Calu3 (cell line): ENCODE results near the gene ABCC12. TPM values are rescaled to one million over a fixed set of nuclear protein-coding genes. Genes with fewer than 3 reads are reported as not detected.
"Not testable (repeated sequence)": the region's sequence is repeated elsewhere in the genome, so short reads cannot be mapped to it uniquely, and the experiment has no call there.

ENCODE experiments used
- BruUV-seq: library from RNA; stranded (reverse); fragments of 400-500 nt; replicated peaks from 2 replicates; lab custom pipeline; 2021; lab: Mats Ljungman, UMichigan
- CTCF ChIA-PET: fragments of 300-600 bp; sonication (Branson Sonifier 250); formaldehyde crosslinking; loops from one replicate; lab custom pipeline; 2022; ENCODE audit warnings: antibody characterized with exemption; lab: Charles Lee
- DNase-seq: peaks from one replicate; pipeline ENCODE4 v3.0.0; 2022
- H3K27ac Mint-ChIP-seq: one replicate; pipeline ENCODE4 v1.8.0; 2022; ENCODE audit warnings: mixed read lengths; ENCODE audit not compliant: unreplicated experiment
- H3K27me3 Mint-ChIP-seq: one replicate; pipeline ENCODE4 v1.8.0; 2022; ENCODE audit warnings: mixed read lengths; ENCODE audit not compliant: unreplicated experiment
- H3K36me3 Mint-ChIP-seq: one replicate; pipeline ENCODE4 v1.8.0; 2022; ENCODE audit warnings: mild to moderate bottlenecking, moderate library complexity, mixed read lengths; ENCODE audit not compliant: insufficient read depth, unreplicated experiment
- H3K4me1 Mint-ChIP-seq: one replicate; pipeline ENCODE4 v1.8.0; 2022; ENCODE audit warnings: mild to moderate bottlenecking, low read depth, mixed read lengths; ENCODE audit not compliant: unreplicated experiment
- H3K4me3 Mint-ChIP-seq: one replicate; pipeline ENCODE4 v1.8.0; 2022; ENCODE audit warnings: mild to moderate bottlenecking, low read depth, moderate library complexity, mixed read lengths; ENCODE audit not compliant: unreplicated experiment
- H3K9me3 Mint-ChIP-seq: one replicate; pipeline ENCODE4 v1.8.0; 2022; ENCODE audit warnings: low read depth, mixed read lengths; ENCODE audit not compliant: unreplicated experiment
- CTCF ChIP-seq: fragments of 200-600 bp; IDR thresholded peaks from one replicate; pipeline ENCODE4 v1.8.0; 2022; ENCODE audit warnings: antibody characterized with exemption; ENCODE audit not compliant: unreplicated experiment
- intact Hi-C: fragments of 100-400 bp; cut with micrococcal nuclease; formaldehyde crosslinking; loops from one replicate; pipeline ENCODE4 v1.10.0; 2022; ENCODE audit not compliant: unreplicated experiment
- total RNA-seq: library from RNA; stranded (reverse); gene quantifications from 2 replicates; pipeline ENCODE4 v1.2.3, GENCODE V29; 2022

The ABCC12 gene
- total RNA-seq, 1 experiment from 2014 or later, result not detected

GRCh38 chr16:48169896-48170295 is 14.1 kb upstream of the ABCC12 start:
- no peak overlapping the region for H3K27ac Mint-ChIP-seq
- BruUV-seq, result no TSS peak
- intact Hi-C loops, result loop anchor here (10.0 kb wide), 1 partner anchor 705 kb away; the partner anchor contains the start of genes ITFG1 and PHKB

GRCh38 chr16:48168075-48168474 is 12.3 kb upstream of the ABCC12 start:
- no peak for TF ChIP-seq CTCF
- H3K27me3 Mint-ChIP-seq, result no peaks in the 10 kb centered on the region
- no peaks in the 10 kb centered on the region for H3K36me3 Mint-ChIP-seq
- intact Hi-C loops, result loop anchor here (10.0 kb wide), 1 partner anchor 703 kb away; the partner anchor contains the start of genes ITFG1 and PHKB
- no peak overlapping the region for H3K27ac Mint-ChIP-seq
- H3K9me3 Mint-ChIP-seq, result no peaks in the 10 kb centered on the region
- DNase-seq, result no peak
- no TSS peak for BruUV-seq
- H3K4me3 Mint-ChIP-seq, result no peak overlapping the region
- CTCF ChIA-PET, result interaction anchor here (0.6 kb wide), 1 partner anchor 12 kb away, joined by 3 read pairs; the partner anchor contains the start of gene ABCC12
- peaks cover 14% of the 10 kb centered on the region for H3K4me1 Mint-ChIP-seq

More at GRCh38 chr16:48169896-48170295, 14.1 kb upstream of the ABCC12 start:
- no peak for TF ChIP-seq CTCF
- H3K9me3 Mint-ChIP-seq, result no peaks in the 10 kb centered on the region
- no peaks in the 10 kb centered on the region for H3K36me3 Mint-ChIP-seq
- CTCF ChIA-PET, result no interaction called here
- DNase-seq, result no peak
- peaks cover 13% of the 10 kb centered on the region for H3K27me3 Mint-ChIP-seq
- no peak overlapping the region for H3K4me3 Mint-ChIP-seq
- H3K4me1 Mint-ChIP-seq, result peaks cover 11% of the 10 kb centered on the region

GRCh38 chr16:48166617-48167016 is 10.8 kb upstream of the ABCC12 start:
- H3K36me3 Mint-ChIP-seq, H3K4me3 Mint-ChIP-seq, H3K27ac Mint-ChIP-seq, H3K27me3 Mint-ChIP-seq, DNase-seq, H3K9me3 Mint-ChIP-seq, BruUV-seq: not testable (repeated sequence)
- peaks cover 14% of the 10 kb centered on the region for H3K4me1 Mint-ChIP-seq
- CTCF ChIA-PET, result interaction anchor here (1.1 kb wide), 1 partner anchor 16 kb away, joined by 4 read pairs; no protein-coding TSS in a partner anchor
- intact Hi-C loops, result loop anchor here (10.0 kb wide), 1 partner anchor 702 kb away; the partner anchor contains the start of genes ITFG1 and PHKB

GRCh38 chr16:48165961-48166578 is 10.3 kb upstream of the ABCC12 start:
- Mint-ChIP-seq H3K27ac (no peak overlapping the region), H3K4me1 (peaks cover 14% of the 10 kb centered on the region), H3K27me3 (no peaks in the 10 kb centered on the region), H3K9me3 (no peaks in the 10 kb centered on the region), H3K4me3 (no peak overlapping the region), H3K36me3 (no peaks in the 10 kb centered on the region)
- BruUV-seq, result no TSS peak
- no peak for TF ChIP-seq CTCF
- intact Hi-C loops, result loop anchor here (1.0 to 10.0 kb wide), 3 partner anchors 701 to 1218 kb away; partner anchors contain the start of genes ITFG1 and PHKB
- CTCF ChIA-PET, result interaction anchor here (1.1 kb wide), 1 partner anchor 17 kb away, joined by 4 read pairs; no protein-coding TSS in a partner anchor
- no peak for DNase-seq
